DMS153 treated with DMSO at 0.1 percent for 48 hours (cell line): ENCODE results near the gene RABGEF1.
"Not testable (repeated sequence)": the region's sequence is repeated elsewhere in the genome, so short reads cannot be mapped to it uniquely, and the experiment has no call there.

Experiments
- DNase-seq: peaks from one replicate; lab custom pipeline; 2025; ENCODE audit not compliant: unreplicated experiment; lab: John Stamatoyannopoulos, UW

RABGEF1 gene

DNA sequence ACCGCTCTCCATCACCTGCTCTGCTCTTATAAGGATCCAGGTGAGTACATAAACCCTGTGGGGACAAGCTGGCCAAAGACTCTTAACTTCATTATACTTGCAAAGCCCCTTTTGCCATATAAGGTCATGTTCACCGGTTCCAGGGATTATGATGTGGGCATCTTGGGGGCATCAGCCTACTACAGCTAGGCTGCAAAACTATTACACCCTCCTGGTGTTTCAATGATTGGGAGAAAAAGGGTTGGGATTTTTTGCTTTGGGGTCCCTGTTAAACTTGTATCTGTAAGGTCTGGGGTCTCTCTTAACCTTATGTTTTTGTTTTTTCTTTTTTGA, 107.0 kb downstream of the RABGEF1 start:
- DNase-seq, result not testable (repeated sequence)

DNA sequence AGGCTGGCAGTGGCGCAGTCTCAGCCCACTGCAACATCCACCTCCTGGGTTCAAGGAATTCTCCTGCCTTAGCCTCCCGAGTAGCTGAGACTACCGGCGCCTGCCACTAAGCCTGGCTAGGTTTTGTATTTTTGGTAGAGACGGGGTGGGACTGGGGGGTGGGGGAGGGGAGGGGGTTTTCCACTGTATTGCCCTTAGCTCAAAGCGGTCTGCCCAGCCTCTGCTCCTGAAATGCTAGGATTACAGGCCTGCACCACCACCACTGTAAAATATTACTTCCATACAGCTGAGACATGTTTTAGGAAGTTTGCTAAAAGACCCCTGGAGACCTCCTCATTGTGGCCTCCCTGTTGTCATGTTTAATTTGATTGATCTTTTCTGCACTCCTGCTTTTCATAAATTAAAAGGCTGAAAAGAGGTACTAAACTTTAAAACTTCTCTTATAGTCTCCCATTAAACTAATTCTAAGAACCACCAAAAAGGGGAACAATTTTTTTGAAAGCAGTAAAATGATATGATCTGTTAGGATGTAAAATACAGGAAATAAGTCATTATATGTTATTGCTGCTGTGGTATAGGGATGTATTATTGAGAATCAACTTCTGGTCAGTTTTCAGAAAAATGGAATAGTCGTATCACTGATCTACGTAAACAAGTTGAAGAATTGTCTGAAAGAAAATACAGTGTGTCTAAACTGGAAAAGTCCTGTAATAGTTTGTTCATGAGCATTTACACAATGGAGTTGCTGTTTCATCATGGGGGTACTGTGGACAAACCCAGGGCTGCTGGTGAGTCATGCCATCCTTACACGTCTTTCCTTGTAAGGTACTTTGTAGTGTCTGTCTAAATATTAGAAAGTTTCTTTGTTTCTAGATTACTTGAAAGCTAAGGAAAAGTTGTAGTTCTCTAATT, 107.6 kb downstream of the RABGEF1 start:
- no peak for DNase-seq

DNA sequence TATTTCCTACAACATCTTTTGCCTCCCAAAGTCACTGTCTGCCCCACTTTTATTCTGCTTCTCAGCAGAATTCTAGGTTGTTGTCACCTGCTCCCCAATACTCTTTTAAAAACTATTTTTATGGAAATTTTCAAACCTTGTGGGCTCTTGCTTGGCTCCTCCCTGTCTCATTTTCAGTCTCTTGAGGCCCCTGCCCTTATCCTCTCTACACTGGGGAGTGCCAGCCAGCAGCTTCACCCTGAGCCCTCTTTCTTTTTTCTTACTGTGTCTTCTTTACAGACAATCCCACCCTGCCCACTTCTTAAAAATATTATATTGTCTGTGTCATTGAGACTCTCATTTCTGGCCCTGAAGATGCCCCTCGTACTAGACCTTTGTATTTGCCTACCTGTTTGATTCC, 118.8 kb downstream of the RABGEF1 start:
- no peak for DNase-seq

DNA sequence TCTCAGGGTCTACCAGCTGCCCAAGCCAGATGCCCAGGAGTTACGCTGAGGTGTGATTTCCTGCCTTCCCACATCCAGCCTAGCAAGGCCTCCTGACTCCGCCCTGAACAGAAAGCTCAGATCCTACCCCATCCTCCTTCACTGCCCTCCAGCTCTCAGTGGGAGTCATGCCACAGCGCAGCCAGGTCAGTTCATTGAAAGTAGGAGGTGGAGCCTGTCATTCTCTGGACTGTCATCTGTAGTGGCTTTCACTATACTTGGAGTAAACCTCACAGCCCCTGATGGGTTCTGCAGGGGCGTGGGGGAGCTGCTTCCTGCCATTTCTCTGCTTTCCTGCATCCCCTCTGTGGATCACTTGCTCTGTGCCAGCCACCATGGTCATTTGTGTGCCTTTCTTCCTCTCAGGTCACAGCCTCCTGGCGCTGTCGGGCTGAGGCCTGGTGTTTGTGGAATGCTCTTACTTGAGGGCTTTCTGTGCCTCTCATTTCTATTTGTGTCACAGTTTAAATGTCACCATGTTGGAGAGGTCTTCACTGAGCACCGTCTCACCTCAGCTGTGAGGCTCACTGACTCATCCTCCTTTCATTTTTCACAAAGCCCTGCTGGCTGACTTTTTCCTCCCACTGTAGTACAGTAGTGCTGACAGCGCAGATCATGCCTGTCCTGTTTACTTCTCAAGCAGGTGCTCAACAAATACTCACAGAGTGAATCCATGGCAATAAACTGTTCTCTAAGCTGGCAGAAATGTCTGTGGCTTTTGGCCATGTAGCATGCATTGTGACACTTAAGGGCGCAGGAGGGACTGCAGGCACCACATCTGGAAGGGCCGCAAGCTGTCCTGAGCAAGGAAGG, 119.5 kb downstream of the RABGEF1 start:
- DNase-seq, result no peak

DNA sequence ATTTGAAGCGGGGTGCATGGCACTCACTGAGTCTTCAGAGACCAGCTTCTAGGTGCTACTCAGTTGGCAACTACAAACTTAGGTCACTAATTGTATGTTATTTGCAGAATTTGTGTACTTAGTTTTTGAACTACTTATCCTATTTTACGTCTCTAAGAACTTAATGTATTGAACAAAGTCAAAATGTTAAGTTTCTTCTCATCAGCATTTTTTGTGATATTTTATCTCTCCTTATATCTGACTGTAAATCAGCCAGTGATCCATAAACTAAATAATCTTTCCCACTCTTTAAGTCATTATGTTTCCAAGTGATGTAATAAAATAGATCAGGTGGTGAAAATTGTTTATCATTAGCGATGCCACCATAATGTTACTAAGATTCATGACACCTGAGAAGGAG, 120.2 kb downstream of the RABGEF1 start:
- no peak for DNase-seq
